ENCODE measurements around the gene AMBP. TPM values are rescaled to one million over a fixed set of nuclear protein-coding genes. Genes with fewer than 3 reads are reported as not detected.
A peak's percentile ranks its signal among the peaks of the same experiment; 100 is the strongest.

Gene AMBP
- total RNA-seq, 1 donor from 2014 or later: not detected

DNA sequence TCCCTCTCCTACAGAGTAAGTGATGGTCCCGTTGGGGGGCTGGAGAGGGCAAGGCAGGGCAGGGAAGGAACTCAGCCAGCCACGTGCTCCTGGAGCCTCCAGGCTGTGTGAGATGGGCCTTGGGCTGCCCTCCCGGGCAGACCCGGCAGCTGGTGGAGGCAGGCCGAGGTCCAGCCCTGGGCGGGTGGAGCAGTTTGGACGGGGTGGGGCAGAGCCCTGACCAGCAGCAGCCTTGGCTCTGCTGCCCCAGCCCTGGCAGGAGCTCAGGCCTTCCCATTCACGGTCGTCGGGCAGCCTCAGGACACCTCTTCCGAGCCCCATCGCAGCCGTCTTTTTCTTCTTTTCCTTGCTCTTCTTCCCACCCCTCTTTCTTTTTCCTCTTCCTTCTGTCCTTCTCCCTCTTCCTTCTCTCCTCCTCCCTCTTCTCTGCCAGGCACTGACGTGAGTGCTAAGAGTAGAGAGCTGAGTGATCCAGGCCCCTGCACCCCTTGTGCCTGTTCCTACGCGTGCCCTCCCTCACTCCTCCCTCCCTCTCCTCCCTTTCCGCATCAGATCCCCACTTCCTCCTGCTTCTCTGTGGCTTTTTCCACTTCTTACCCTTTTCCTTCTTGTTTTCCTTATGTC, 42.8 kb downstream of the AMBP start:
- no peak overlapping the region for H3K4me3 ChIP-seq (ENCODE audit: low read depth, low read length)
- TF ChIP-seq, protein P1, sequence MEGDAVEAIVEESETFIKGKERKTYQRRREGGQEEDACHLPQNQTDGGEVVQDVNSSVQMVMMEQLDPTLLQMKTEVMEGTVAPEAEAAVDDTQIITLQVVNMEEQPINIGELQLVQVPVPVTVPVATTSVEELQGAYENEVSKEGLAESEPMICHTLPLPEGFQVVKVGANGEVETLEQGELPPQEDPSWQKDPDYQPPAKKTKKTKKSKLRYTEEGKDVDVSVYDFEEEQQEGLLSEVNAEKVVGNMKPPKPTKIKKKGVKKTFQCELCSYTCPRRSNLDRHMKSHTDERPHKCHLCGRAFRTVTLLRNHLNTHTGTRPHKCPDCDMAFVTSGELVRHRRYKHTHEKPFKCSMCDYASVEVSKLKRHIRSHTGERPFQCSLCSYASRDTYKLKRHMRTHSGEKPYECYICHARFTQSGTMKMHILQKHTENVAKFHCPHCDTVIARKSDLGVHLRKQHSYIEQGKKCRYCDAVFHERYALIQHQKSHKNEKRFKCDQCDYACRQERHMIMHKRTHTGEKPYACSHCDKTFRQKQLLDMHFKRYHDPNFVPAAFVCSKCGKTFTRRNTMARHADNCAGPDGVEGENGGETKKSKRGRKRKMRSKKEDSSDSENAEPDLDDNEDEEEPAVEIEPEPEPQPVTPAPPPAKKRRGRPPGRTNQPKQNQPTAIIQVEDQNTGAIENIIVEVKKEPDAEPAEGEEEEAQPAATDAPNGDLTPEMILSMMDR (conservative IDR thresholded peaks at IDR 0.05; ENCODE audit: low read depth, low read length): no peak
- DNase-seq (ENCODE audit: low read depth): no peak

DNA sequence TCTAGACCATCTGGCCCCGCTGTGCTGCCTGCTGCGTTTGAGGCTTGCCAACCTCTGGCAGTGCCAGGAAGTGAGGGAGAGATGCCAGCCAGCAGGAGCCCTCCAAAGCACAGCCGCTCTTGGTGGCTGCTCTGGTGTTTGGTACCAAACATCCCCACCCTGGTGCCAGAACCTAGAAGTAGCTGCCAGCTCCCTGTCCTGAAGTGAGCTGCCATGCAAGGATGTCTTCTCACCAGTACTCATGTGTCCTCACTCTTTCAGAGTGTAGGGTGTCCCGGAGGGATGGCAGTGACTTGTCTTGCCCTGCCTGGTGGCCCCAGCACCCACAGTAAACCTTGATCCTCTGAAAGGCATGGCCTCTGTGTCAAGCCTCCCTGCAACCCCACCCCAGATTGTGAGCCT, 43.4 kb downstream of the AMBP start:
- DNase-seq (ENCODE audit: low read depth): no peak
- no peak overlapping the region for H3K4me3 ChIP-seq (ENCODE audit: low read depth, low read length)
- TF ChIP-seq, protein P1 (conservative IDR thresholded peaks at IDR 0.05; ENCODE audit: low read depth, low read length): no peak

DNA sequence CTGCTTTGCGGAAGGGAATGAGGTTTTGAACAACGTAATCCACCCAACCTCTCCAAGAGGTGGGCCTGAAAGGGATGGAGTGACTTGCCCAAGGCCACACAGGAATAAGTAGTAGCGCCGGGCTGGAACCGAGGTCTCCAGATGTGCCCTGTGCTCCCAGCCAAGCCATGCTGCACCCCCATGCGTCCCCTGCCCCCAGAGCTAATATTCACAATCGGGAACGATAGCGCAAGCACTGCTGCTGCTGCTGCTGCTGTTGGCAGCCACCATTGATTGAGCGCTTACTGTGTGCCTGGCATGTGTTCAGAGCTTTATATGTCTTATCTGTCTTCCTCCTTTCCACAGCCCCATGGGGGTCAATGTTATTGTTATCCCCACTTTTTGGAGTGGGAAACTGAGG, 43.9 kb downstream of the AMBP start:
- DNase-seq (ENCODE audit: low read depth): no peak
- no peak overlapping the region for H3K4me3 ChIP-seq (ENCODE audit: low read depth, low read length)
- TF ChIP-seq, protein P1 (conservative IDR thresholded peaks at IDR 0.05; ENCODE audit: low read depth, low read length): no peak

DNA sequence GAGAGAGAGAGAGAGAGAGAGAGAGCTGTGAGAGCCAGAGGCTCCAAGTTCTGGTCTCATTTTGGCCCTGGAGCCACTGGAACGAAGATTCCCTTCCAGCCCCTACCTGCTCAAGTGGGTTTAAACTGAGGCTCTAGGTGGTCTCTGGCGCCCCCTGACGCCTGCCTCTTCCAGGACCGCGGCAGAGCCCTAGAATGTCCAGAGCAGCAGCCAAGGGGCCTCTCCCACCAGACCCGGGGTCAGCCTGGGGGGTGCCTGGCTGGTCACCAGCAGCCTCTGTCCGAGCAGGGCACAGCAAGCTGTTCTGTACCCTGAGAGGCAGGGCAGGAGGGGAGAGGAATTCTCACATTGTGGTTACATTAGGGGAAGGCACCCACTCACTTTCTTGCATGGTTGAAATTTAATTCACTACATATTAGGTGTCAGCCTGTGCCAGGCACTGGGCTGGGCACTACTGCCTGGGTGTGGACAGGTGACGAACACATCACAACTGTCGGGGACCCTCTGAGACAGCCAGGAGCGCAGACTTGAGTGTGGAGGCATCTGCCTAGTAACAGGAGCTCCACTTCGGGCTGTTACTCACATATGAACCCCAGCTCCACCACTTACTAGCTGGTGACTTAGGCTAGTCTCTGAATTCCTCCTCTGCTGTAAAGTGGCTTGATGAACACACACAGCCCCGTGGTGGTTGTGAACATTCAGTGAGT, 44.5 kb downstream of the AMBP start:
- TF ChIP-seq, protein P1 (conservative IDR thresholded peaks at IDR 0.05; ENCODE audit: low read depth, low read length): peak; percentile 38
- DNase-seq (ENCODE audit: low read depth): no peak
- H3K4me3 ChIP-seq (ENCODE audit: low read depth, low read length): no peak overlapping the region

DNA sequence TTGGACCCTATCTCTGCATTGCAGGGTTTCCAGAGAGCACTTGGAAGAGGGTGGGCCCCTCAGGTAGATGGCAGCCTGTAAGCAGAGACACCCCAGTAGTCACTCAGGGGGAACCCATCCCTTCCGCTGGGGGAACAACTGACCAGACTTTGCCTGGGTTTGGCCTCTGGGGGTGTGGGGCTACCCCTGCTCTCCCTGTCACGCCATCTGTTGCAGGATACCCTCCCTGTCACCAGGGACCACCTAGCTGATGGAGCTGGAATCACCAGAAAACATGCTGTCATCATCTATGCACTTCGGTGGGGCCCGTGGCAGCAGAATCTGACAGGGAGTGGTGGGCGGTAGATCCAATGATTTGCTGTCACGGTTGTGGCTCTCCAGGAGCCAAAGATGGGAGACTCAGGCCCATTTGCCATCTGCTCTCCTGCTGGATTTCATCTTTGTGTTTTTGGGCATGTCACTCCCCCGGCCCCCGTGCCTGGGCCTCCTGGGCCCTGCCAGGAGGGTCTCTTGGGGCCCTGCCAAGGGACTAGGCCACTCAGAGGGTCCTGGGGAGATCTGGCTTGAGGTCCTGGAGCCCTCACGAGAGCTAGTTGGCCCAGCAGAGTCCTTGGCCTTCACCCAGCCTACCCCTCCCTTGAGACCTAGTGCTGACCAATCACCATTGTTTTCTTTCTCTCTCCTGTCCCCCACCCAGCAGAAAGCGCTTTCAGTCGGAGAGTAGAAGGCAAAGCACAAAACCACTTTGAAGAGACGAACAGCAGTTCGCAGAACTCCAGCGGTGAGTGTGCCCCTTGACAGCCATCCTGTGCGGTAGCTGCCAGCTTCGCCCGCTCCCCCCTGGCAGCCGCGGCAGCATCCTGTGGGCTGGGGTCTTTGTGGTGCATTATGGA, 45.9 kb downstream of the AMBP start:
- no peak for DNase-seq (ENCODE audit: low read depth)
- no peak overlapping the region for H3K4me3 ChIP-seq (ENCODE audit: low read depth, low read length)
- TF ChIP-seq, protein P1 (conservative IDR thresholded peaks at IDR 0.05; ENCODE audit: low read depth, low read length): no peak

DNA sequence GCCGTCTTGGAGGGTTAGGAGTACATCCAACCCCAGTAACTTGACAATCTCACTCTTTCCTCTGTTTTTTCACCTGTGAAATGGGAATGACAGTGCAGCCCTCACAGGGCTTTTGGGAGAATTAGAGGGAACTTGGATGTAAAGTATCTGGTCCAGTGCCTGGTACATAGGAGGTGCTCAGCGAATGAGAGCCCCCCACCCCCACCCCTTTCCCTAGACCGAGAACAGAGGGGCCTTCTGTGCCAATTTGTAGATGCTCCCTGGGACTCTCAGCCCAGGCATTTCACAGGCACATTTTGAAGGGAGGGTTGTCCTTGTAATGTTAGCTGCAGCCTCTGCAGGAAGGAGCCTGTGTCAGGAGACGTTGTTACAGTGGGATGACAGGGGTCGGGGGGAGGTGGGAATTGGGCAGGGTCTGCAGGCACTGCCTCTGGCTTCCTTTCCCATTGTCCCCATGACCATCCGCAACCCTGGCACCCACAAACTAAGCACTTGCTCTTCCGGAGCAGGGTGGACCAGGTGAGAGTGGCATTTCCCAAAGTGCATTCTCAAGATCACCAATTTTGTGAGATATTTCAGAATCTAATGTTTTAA, 47.0 kb downstream of the AMBP start:
- TF ChIP-seq, protein P1 (conservative IDR thresholded peaks at IDR 0.05; ENCODE audit: low read depth, low read length): no peak
- H3K4me3 ChIP-seq (ENCODE audit: low read depth, low read length): no peak overlapping the region
- DNase-seq (ENCODE audit: low read depth): no peak
